Activated naive CD4-positive, alpha-beta T cell treated with anti-CD3 and anti-CD28 coated beads, Interleukin-2, amount 10 ng/mL, durations not matched to agents 7 days and 5 days (primary cell): Measurements from ENCODE around the gene SLC24A4.
A peak's percentile ranks its signal among the peaks of the same experiment; 100 is the strongest.

Experiments used
- CTCF ChIA-PET: fragments of 350-600 bp; sonication (Branson Sonifier 250); formaldehyde crosslinking; loops from one replicate; lab custom pipeline; 2021; ENCODE audit warnings: antibody characterized with exemption; lab: Charles Lee
- DNase-seq: peaks from one replicate; pipeline ENCODE4 v3.0.0-alpha.2; 2020
- H3K27ac Mint-ChIP-seq: one replicate; pipeline ENCODE4 v1.8.0; 2021; ENCODE audit warnings: mild to moderate bottlenecking, moderate library complexity, mixed read lengths
- H3K27me3 Mint-ChIP-seq: one replicate; pipeline ENCODE4 v1.8.0; 2021; ENCODE audit warnings: mild to moderate bottlenecking, mixed read lengths
- H3K36me3 Mint-ChIP-seq: one replicate; pipeline ENCODE4 v1.8.0; 2021; ENCODE audit warnings: mixed read lengths
- H3K4me1 Mint-ChIP-seq: one replicate; pipeline ENCODE4 v1.8.0; 2021; ENCODE audit warnings: mixed read lengths
- H3K4me3 Mint-ChIP-seq: one replicate; pipeline ENCODE4 v1.8.0; 2021; ENCODE audit warnings: mild to moderate bottlenecking, moderate library complexity, mixed read lengths
- H3K9me3 Mint-ChIP-seq: one replicate; pipeline ENCODE4 v1.8.0; 2021; ENCODE audit warnings: mixed read lengths

The SLC24A4 gene

DNA sequence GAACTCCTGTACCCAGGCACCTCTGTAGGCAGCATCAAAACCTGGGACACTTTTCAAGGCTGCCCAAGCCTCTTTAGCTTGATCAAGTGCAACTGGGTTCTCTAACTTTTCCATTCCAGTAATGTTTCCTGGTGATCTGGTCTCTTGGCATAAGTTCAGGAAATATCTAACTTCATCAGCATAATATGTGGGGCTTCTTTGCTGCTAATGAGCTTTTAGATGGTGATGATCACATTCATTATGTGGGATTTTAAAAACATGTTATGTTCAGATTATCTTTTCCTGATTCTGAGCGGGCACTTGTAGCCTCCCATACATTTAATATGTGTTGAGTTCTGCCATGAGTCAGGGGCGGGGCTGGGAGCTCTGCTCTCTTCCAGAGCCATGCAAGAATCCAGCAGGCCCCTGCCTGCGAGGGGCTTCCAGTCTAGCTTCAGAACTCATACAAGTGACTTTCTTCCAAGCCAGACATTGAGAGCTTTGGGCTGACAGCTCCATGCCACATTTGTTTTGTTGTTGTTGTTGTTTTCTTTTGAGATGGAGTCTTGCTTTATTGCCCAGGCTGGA lies 151.1 kb downstream of the SLC24A4 start:
- CTCF ChIA-PET: no interaction called here
- Mint-ChIP-seq H3K27ac (peak overlapping the region; percentile 11), H3K4me1 (no peaks in the 10 kb centered on the region), H3K27me3 (peaks cover 28% of the 10 kb centered on the region), H3K36me3 (no peaks in the 10 kb centered on the region), H3K4me3 (no peak overlapping the region), H3K9me3 (no peaks in the 10 kb centered on the region)
- DNase-seq: no peak

DNA sequence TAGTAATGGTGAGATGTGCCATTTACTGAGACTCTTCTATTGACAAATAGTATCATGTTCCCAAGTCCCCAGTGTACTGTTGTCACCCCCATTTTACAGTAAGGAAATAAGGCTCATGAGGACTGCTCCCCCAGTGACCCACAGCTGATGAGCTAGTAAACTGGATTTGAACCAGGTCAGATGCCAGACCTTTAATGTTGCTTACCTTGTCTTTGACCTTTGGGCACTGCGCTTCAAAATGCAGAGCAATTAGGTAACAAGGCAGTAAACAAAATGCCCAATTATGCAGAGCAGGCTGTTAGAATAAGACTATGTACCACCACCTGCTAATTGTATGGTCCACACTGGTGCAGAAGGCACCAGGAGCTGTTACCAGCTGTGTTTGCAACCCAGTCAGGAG lies 152.1 kb downstream of the SLC24A4 start:
- CTCF ChIA-PET: no interaction called here
- Mint-ChIP-seq H3K9me3 (no peaks in the 10 kb centered on the region), H3K36me3 (no peaks in the 10 kb centered on the region), H3K4me3 (no peak overlapping the region), H3K27me3 (peaks cover 37% of the 10 kb centered on the region), H3K27ac (no peak overlapping the region), H3K4me1 (no peaks in the 10 kb centered on the region)
- no peak for DNase-seq

- DNase-seq: no peak
- Mint-ChIP-seq H3K27me3 (peaks cover 35% of the 10 kb centered on the region), H3K4me1 (no peaks in the 10 kb centered on the region), H3K9me3 (no peaks in the 10 kb centered on the region), H3K27ac (no peak overlapping the region), H3K36me3 (no peaks in the 10 kb centered on the region), H3K4me3 (no peak overlapping the region)
- CTCF ChIA-PET: no interaction called here
These were observed 152.7 kb downstream of the SLC24A4 start for GRCh38 chr14:92475451-92476187.

- DNase-seq: no peak
- CTCF ChIA-PET: no interaction called here
- peaks cover 51% of the 10 kb centered on the region for H3K27me3 Mint-ChIP-seq
- H3K27ac Mint-ChIP-seq: no peak overlapping the region
- H3K36me3 Mint-ChIP-seq: no peaks in the 10 kb centered on the region
- no peak overlapping the region for H3K4me3 Mint-ChIP-seq
- no peaks in the 10 kb centered on the region for H3K4me1 Mint-ChIP-seq
- no peaks in the 10 kb centered on the region for H3K9me3 Mint-ChIP-seq
These were observed 157.9 kb downstream of the SLC24A4 start for GRCh38 chr14:92480856-92481255.

- no peaks in the 10 kb centered on the region for H3K9me3 Mint-ChIP-seq
- no peaks in the 10 kb centered on the region for H3K36me3 Mint-ChIP-seq
- H3K27ac Mint-ChIP-seq: no peak overlapping the region
- CTCF ChIA-PET: no interaction called here
- H3K4me3 Mint-ChIP-seq: no peak overlapping the region
- no peaks in the 10 kb centered on the region for H3K4me1 Mint-ChIP-seq
- DNase-seq: no peak
- peaks cover 56% of the 10 kb centered on the region for H3K27me3 Mint-ChIP-seq
These were observed 158.4 kb downstream of the SLC24A4 start for GRCh38 chr14:92481386-92481785.

DNA sequence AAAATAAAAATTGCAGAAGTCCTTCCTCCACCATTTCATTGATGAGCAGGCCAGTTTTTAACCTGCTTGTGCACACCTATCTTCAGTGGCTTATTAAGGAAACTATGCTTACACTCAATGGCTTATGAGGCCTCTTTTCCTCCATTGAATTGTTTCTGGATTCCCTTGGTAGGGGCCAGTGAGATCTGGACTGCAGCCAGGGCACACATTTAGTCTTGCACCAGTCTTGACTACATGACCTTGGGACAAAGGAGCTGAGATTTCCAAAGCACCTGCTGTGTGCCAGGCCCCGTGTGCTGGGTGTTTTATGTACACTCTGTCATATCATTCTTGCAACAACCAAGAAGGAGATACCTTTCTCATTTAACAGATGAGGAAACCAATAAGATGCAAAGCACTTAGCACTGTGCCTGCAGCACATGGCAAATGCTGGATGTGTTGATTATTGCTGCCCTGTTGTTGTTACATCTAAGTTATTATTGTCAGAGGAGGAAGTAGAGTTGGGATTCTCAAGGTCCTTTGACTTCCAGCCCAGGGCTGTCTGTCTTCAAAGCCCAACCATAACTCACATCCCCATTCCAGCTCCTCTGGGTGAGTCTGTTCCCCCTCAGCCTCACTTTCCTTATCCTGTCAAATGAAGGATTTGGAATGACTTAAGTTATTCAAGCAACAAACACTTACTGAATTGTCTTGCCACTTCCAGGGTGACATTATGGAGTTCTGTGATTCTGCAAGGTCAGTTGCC lies 159.0 kb downstream of the SLC24A4 start:
- H3K4me3 Mint-ChIP-seq: no peak overlapping the region
- H3K4me1 Mint-ChIP-seq: peaks cover under 1% of the 10 kb centered on the region
- H3K9me3 Mint-ChIP-seq: no peaks in the 10 kb centered on the region
- H3K27me3 Mint-ChIP-seq: peaks cover 59% of the 10 kb centered on the region
- CTCF ChIA-PET: no interaction called here
- no peaks in the 10 kb centered on the region for H3K36me3 Mint-ChIP-seq
- no peak for DNase-seq
- no peak overlapping the region for H3K27ac Mint-ChIP-seq

DNA sequence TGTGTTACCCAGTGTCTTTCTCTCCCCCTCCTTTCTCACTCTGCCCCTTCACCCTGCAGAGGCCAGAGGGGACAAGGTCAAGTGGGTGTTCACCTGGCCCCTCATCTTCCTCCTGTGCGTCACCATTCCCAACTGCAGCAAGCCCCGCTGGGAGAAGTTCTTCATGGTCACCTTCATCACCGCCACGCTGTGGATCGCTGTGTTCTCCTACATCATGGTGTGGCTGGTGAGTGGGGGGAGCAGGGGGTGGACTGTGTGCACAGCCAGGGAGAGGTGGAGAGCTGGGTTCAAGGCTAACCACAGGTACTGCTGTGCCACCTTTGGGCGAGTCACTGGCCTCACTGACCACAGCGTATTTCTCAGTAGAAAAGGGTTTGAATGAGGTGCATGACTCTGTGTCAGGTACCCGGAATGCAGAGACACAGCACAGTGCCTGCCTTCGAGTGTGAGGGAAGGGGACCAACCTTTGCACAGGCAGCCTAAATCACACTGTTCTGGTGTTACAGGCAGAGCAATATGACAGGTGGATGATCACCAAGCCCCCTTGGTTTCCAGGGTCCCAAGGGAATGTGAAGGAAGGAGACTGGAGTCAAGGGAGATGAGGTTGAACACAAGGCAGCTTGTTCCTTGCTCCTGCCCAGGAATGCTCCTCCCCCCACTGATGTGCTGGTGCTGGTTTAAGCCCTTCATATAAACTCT lies 159.8 kb downstream of the SLC24A4 start:
- DNase-seq: no peak
- H3K36me3 Mint-ChIP-seq: no peaks in the 10 kb centered on the region
- CTCF ChIA-PET: no interaction called here
- H3K27ac Mint-ChIP-seq: no peak overlapping the region
- H3K27me3 Mint-ChIP-seq: peaks cover 61% of the 10 kb centered on the region
- peaks cover 7% of the 10 kb centered on the region for H3K4me1 Mint-ChIP-seq
- H3K9me3 Mint-ChIP-seq: no peaks in the 10 kb centered on the region
- no peak overlapping the region for H3K4me3 Mint-ChIP-seq

DNA sequence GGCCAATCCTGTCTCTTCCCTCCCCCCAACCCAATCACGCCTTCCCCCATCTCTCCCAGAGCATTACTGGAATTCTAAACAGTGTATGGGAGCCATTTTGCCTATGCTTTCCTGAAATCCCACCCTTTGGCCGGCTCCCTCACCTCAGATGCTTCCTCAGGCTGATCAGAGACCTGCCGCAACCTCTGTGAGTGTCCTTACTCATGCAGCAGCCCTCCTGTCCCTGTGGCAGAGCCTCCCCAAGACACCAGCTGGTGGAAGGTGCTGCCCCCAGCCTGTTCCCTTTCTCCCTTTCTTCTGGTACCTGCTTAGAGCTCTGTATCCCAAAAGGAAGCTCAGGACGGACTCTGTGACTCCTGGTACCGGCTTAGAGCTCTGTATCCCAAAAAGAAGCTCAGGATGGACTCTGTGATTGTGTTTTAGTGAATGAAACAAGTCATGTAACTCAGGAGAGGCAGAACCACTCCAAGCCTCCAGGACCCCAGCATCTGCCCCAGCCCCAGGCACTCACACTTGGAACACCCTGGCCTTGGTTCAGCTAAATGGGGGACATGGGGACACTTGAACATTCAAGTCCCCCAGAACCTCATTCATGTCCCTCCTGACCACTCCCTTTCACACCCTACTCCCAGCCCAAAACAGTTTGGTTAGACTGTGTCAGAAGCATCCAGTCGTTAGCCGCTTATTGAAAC lies 161.3 kb downstream of the SLC24A4 start:
- CTCF ChIA-PET: no interaction called here
- H3K9me3 Mint-ChIP-seq: no peaks in the 10 kb centered on the region

DNA sequence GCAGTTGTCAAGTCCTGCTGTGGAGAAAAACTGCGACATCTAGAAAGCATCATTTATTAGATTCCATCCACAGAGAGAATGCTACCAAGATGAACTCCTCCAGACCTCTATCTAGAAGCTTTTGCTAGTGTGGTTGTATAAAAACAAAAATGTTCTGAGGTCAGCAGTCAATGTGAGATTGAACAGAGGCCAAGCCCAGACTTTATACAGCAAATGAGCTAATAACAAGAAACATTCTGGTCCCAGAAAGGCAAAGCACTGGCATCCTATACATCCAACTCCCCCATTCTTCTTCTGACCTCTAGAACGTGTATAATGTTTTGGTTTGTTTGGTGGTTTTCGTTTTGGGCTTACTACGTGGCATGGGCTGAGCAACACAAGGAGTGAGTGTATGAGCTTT lies 163.9 kb downstream of the SLC24A4 start:
- Mint-ChIP-seq H3K27me3 (peaks cover 56% of the 10 kb centered on the region), H3K27ac (no peak overlapping the region), H3K9me3 (no peaks in the 10 kb centered on the region), H3K4me1 (peaks cover 10% of the 10 kb centered on the region), H3K4me3 (no peak overlapping the region), H3K36me3 (no peaks in the 10 kb centered on the region)
- CTCF ChIA-PET: no interaction called here
- DNase-seq: no peak

More for the DNA sequence above, 161.3 kb downstream of the SLC24A4 start:
- Mint-ChIP-seq H3K4me1 (peaks cover 10% of the 10 kb centered on the region), H3K27me3 (peaks cover 60% of the 10 kb centered on the region), H3K4me3 (no peak overlapping the region), H3K27ac (no peak overlapping the region), H3K36me3 (no peaks in the 10 kb centered on the region)
- DNase-seq: no peak

GRCh38 chr14:92487513-92488133 lies 164.7 kb downstream of the SLC24A4 start:
- Mint-ChIP-seq H3K4me1 (peaks cover 10% of the 10 kb centered on the region), H3K27me3 (peaks cover 53% of the 10 kb centered on the region), H3K4me3 (no peak overlapping the region), H3K9me3 (no peaks in the 10 kb centered on the region), H3K27ac (no peak overlapping the region), H3K36me3 (no peaks in the 10 kb centered on the region)
- DNase-seq: no peak
- CTCF ChIA-PET: no interaction called here

GRCh38 chr14:92489394-92490238 lies 166.7 kb downstream of the SLC24A4 start:
- H3K9me3 Mint-ChIP-seq: no peaks in the 10 kb centered on the region
- CTCF ChIA-PET: no interaction called here
- no peak overlapping the region for H3K4me3 Mint-ChIP-seq
- H3K4me1 Mint-ChIP-seq: peaks cover 10% of the 10 kb centered on the region
- no peaks in the 10 kb centered on the region for H3K36me3 Mint-ChIP-seq
- no peak for DNase-seq
- H3K27ac Mint-ChIP-seq: peak overlapping the region; percentile 13
- peaks cover 47% of the 10 kb centered on the region for H3K27me3 Mint-ChIP-seq

DNA sequence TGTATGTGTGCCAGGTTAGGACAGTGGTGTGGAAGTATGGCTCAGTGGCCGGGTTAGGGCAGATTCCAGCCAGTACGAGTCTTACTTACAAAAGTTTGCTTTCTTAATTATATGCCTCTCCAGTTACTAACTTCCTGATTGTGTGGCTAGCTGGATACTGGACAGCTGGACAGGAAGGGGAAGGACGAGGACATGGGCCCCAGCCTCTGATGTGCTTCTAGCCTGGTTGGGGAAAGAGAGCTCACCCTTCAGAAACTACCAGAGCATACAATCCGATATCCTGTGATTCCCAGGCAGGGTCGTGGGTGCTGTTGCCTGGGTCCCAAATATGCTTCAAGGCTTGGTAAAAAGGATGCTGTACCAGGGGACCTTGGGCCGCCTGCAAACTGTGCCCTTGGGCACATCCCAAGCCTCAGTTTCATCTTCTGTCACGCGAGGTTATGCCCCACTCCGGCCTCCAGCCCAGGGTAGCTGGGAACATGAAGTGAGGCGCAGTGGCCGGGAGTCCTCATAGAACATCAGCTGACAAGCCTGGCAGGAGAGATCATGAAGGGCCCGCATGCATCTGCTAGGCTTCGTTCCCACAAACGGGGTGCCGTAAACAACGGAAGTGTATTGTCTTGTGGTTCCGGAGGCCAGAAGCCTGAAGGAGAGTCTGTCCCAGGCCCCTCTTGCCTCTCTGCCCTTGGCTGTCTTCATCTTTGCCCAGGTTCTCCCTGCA lies 167.4 kb downstream of the SLC24A4 start:
- no peaks in the 10 kb centered on the region for H3K9me3 Mint-ChIP-seq
- H3K36me3 Mint-ChIP-seq: no peaks in the 10 kb centered on the region
- CTCF ChIA-PET: no interaction called here
- H3K4me3 Mint-ChIP-seq: no peak overlapping the region
- H3K27ac Mint-ChIP-seq: no peak overlapping the region
- H3K27me3 Mint-ChIP-seq: peaks cover 47% of the 10 kb centered on the region
- peaks cover 10% of the 10 kb centered on the region for H3K4me1 Mint-ChIP-seq
- no peak for DNase-seq
